ENCODE results near the gene ST6GALNAC4.

DNA sequence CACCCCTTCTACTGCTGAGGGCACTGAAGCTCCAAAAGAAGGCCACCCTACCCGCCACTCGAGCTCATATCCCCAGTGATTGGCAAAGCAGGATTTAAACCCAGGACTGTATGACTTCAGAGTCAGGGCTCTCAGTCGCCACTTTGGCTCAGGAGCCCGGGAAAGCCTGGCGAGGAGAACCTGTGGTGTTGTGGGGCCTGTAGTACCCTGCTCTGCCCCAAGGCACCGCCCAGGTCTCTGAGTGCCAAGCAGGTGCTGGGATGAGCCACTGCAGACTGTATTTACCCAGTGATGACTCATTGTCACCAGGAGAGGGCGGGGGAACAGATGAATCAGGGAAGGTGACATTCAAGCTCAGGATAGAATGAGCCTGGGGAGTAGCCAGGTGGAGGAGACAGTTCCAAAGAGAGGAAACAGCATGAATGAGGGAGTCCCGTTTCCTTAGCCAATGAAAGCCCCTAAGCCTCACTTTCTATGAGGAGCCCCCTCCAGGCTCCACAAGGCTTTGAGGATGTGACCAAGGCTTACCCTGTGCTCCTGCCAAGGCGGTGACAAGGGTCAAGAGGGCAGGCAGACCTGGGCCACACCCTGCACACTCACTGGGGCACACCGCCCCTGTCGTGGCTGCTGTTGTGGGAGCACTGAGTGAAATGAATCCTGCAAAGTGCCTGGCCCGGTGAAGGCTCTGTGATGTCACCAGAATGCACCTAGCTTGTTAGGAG lies 38.6 kb upstream of the ST6GALNAC4 start:
- TF ChIP-seq, protein P1, sequence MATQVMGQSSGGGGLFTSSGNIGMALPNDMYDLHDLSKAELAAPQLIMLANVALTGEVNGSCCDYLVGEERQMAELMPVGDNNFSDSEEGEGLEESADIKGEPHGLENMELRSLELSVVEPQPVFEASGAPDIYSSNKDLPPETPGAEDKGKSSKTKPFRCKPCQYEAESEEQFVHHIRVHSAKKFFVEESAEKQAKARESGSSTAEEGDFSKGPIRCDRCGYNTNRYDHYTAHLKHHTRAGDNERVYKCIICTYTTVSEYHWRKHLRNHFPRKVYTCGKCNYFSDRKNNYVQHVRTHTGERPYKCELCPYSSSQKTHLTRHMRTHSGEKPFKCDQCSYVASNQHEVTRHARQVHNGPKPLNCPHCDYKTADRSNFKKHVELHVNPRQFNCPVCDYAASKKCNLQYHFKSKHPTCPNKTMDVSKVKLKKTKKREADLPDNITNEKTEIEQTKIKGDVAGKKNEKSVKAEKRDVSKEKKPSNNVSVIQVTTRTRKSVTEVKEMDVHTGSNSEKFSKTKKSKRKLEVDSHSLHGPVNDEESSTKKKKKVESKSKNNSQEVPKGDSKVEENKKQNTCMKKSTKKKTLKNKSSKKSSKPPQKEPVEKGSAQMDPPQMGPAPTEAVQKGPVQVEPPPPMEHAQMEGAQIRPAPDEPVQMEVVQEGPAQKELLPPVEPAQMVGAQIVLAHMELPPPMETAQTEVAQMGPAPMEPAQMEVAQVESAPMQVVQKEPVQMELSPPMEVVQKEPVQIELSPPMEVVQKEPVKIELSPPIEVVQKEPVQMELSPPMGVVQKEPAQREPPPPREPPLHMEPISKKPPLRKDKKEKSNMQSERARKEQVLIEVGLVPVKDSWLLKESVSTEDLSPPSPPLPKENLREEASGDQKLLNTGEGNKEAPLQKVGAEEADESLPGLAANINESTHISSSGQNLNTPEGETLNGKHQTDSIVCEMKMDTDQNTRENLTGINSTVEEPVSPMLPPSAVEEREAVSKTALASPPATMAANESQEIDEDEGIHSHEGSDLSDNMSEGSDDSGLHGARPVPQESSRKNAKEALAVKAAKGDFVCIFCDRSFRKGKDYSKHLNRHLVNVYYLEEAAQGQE (IDR thresholded peaks at IDR 0.05; ENCODE audit: insufficient read depth in 1 of 2, low read depth in 2 of 2, low read length in 2 of 2) = no peak
- no peak for TF ChIP-seq TAF1 (IDR thresholded peaks at IDR 0.05; ENCODE audit: borderline replicate concordance, insufficient read depth, low read length)

Measured in PFSK-1 (cell line).